HepG2 (cell line): ENCODE measurements around the gene GJB2. TPM values are rescaled to one million over a fixed set of nuclear protein-coding genes. Genes with fewer than 3 reads are reported as not detected.

Source experiments
- ATAC-seq: fragments of 200-7000 bp; cut with Tn5 transposase; 3 replicates; pipeline ENCODE4 v1.9.1; 2020; ENCODE audit warnings: mild to moderate bottlenecking, moderate library complexity
- BruUV-seq: library from RNA; stranded (reverse); fragments of 400-500 nt; replicated peaks from 2 replicates; lab custom pipeline; 2021; lab: Mats Ljungman, UMichigan
- CTCF ChIA-PET: fragments of 300-600 bp; formaldehyde crosslinking; extraction: SDS; loops from one replicate; lab custom pipeline; 2021; ENCODE audit warnings: low total read pairs, inconsistent platforms, low intra/inter-chr PET ratio; lab: Yijun Ruan, JAX
- POLR2A ChIA-PET: fragments of 350-600 bp; sonication (Branson Sonifier 250); formaldehyde crosslinking; loops from one replicate; lab custom pipeline; 2020; ENCODE audit warnings: antibody characterized with exemption, inconsistent platforms; lab: Yijun Ruan, JAX
- DNase-seq: peaks from one replicate; pipeline ENCODE4 v3.0.0-alpha.2; 2015; ENCODE audit warnings: low spot score
- FAIRE-seq: peaks from 3 replicates; lab custom pipeline; 2011; peaks lifted over from hg19 to GRCh38; lab: Jason Lieb, UNC
- H2AFZ ChIP-seq: one replicate; pipeline ENCODE4 v1.6.1; 2011; ENCODE audit warnings: low read length, inconsistent platforms
- H3K27ac ChIP-seq: fragments of 300-600 bp; 3 replicates; pipeline ENCODE4 v1.8.0; 2011; ENCODE audit warnings: mixed run types, mild to moderate bottlenecking, mixed read lengths, low read length, inconsistent platforms; ENCODE audit not compliant: insufficient read depth; ENCODE audit errors: extremely low read length
- H3K27me3 ChIP-seq, 2 experiments: fragments of 200-600 bp in 1 of 2; 2 replicates in 1 of 2; 3 replicates in 1 of 2; pipeline versions ENCODE4 v1.6.0 to v1.8.0; 2011; ENCODE audit warnings: low read length in 2 of 2, mild to moderate bottlenecking in 2 of 2, moderate library complexity in 2 of 2, inconsistent platforms in 1 of 2; ENCODE audit not compliant: insufficient read depth in 2 of 2, control insufficient read depth in 1 of 2
- H3K36me3 ChIP-seq, 2 experiments: fragments of 200-600 bp in 1 of 2; replicated peaks in 1 of 2; 2 replicates in 1 of 2; 3 replicates in 1 of 2; pipeline versions ENCODE4 v1.5.1 to v1.8.0; 2011; ENCODE audit warnings: low read length in 2 of 2, inconsistent platforms in 1 of 2; ENCODE audit not compliant: insufficient read depth in 2 of 2, control insufficient read depth in 1 of 2
- H3K4me1 ChIP-seq: 2 replicates; pipeline ENCODE4 v1.5.1; 2012; ENCODE audit warnings: low read length, inconsistent platforms; ENCODE audit not compliant: insufficient read depth
- H3K4me2 ChIP-seq: 2 replicates; pipeline ENCODE4 v1.6.0; 2011; ENCODE audit warnings: low read depth, low read length, inconsistent platforms
- H3K4me3 ChIP-seq, 3 experiments: fragments of 200-600 bp in 1 of 3; sonication (generic), shearing (Covaris generic) in 1 of 3; replicated peaks in 1 of 3; 2 replicates each; pipeline ENCODE4 v1.5.1; 2011 to 2016; ENCODE audit warnings: low read length in 3 of 3, inconsistent platforms in 2 of 3, low read depth in 2 of 3, mild to moderate bottlenecking in 2 of 3, control low read depth in 1 of 3, mixed read lengths in 1 of 3; ENCODE audit not compliant: insufficient read depth in 1 of 3
- H3K79me2 ChIP-seq: one replicate; pipeline ENCODE4 v1.6.1; 2011; ENCODE audit warnings: low read length, inconsistent platforms; ENCODE audit not compliant: insufficient read depth
- H3K9ac ChIP-seq: 2 replicates; pipeline ENCODE4 v1.6.0; 2011; ENCODE audit warnings: mild to moderate bottlenecking, low read depth, low read length, inconsistent platforms; ENCODE audit not compliant: insufficient read depth
- H3K9me3 ChIP-seq: 2 replicates; pipeline ENCODE4 v1.5.1; 2012; ENCODE audit warnings: mild to moderate bottlenecking, low read length
- H4K20me1 ChIP-seq: 2 replicates; pipeline ENCODE4 v1.6.0; 2011; ENCODE audit warnings: inconsistent platforms, mild to moderate bottlenecking, low read length, moderate library complexity; ENCODE audit not compliant: insufficient read depth
- CHD4 ChIP-seq: fragments of 200-600 bp; sonication (generic); IDR thresholded peaks from 2 replicates; pipeline ENCODE4 v1.7.0; 2017; ENCODE audit warnings: mild to moderate bottlenecking, low read length, borderline replicate concordance
- GATA4 ChIP-seq: sonication (generic); IDR thresholded peaks from 2 replicates; pipeline ENCODE4 v1.6.1; 2016; ENCODE audit warnings: antibody characterized with exemption, low read depth, borderline replicate concordance
- HNRNPL ChIP-seq: fragments of 200-400 bp; formaldehyde crosslinking; IDR thresholded peaks from 2 replicates; pipeline ENCODE4 v1.6.1; 2017; ENCODE audit warnings: mild to moderate bottlenecking, low read depth, low read length
- HOXD1 ChIP-seq: sonication (generic); formaldehyde crosslinking; IDR thresholded peaks from 2 replicates; pipeline ENCODE4 v1.5.0; 2020; ENCODE audit warnings: missing genetic modification reagents
- MAFF ChIP-seq: IDR thresholded peaks from 2 replicates; pipeline ENCODE4 v1.6.1; 2011; ENCODE audit warnings: low read depth, low read length, improper control_type of control experiment
- MAFK ChIP-seq, 2 experiments: IDR thresholded peaks in 1 of 2; conservative IDR thresholded peaks in 1 of 2; 2 replicates each; pipeline ENCODE4 v1.6.1; 2011; ENCODE audit warnings: improper control_type of control experiment in 2 of 2, low read length in 2 of 2
- NFKBIZ ChIP-seq: IDR thresholded peaks from 2 replicates; pipeline ENCODE4 v1.6.1; 2018; ENCODE audit warnings: missing genetic modification reagents, missing compliant biosample characterization
- RFXANK ChIP-seq: IDR thresholded peaks from 2 replicates; pipeline ENCODE4 v1.6.1; 2016
- SALL1 ChIP-seq: sonication (generic); formaldehyde crosslinking; IDR thresholded peaks from 2 replicates; pipeline ENCODE4 v1.8.0; 2022; ENCODE audit warnings: mild to moderate bottlenecking, missing genetic modification reagents
- SP5 ChIP-seq: IDR thresholded peaks from 2 replicates; pipeline ENCODE4 v1.6.1; 2016; ENCODE audit warnings: low read depth, borderline replicate concordance
- TFE3 ChIP-seq: IDR thresholded peaks from 2 replicates; pipeline ENCODE4 v1.6.1; 2016
- THAP8 ChIP-seq: sonication (generic); formaldehyde crosslinking; IDR thresholded peaks from 2 replicates; pipeline ENCODE4 v1.5.1; 2020; ENCODE audit warnings: missing genetic modification reagents, mild to moderate bottlenecking, borderline replicate concordance
- U2AF2 ChIP-seq: fragments of 200-400 bp; formaldehyde crosslinking; IDR thresholded peaks from 2 replicates; pipeline ENCODE4 v1.6.1; 2017; ENCODE audit warnings: low read depth, mild to moderate bottlenecking, low read length
- ZEB1 ChIP-seq: IDR thresholded peaks from 2 replicates; pipeline ENCODE4 v1.6.1; 2012; ENCODE audit warnings: mild to moderate bottlenecking, low read depth, inconsistent platforms; ENCODE audit not compliant: insufficient replicate concordance
- ZNF383 ChIP-seq: sonication (generic); formaldehyde crosslinking; IDR thresholded peaks from 2 replicates; pipeline ENCODE4 v1.4.0; 2020; ENCODE audit warnings: missing genetic modification reagents, mild to moderate bottlenecking, borderline replicate concordance
- WGBS: methylation state at CpG from one replicate; pipeline ENCODE4 v1.1.6; 2017; ENCODE audit warnings: low lambda C conversion rate; 5-methylcytosine and 5-hydroxymethylcytosine counted together
- in situ Hi-C: cut with HindIII; loops from 2 replicates; pipeline ENCODE4 v1.10.0; 2017; ENCODE audit warnings: low pct_unique_long_range_greater_than_20kb; ENCODE audit not compliant: extremely low pct_ligation_motif_present
- intact Hi-C: fragments of 100-400 bp; cut with micrococcal nuclease; formaldehyde crosslinking; loops from one replicate; pipeline ENCODE4 v1.10.0; 2022; ENCODE audit not compliant: unreplicated experiment
- polyA plus RNA-seq, 8 experiments: library from polyadenylated mRNA; depleted of rRNA in 3 of 8; stranded (reverse) in 7 of 8; unstranded in 1 of 8; fragments of >200 nt; fragmentation: Illumina TruSeq in 4 of 8; extraction: Trizol in 4 of 8; gene quantifications; 2 replicates each; pipeline versions ENCODE4 v1.2.1 to v1.2.3, GENCODE V29; 2011 to 2016; ENCODE audit warnings: low read depth in 4 of 8, missing spikeins in 1 of 8, mixed read lengths in 1 of 8; ENCODE audit not compliant: insufficient read depth in 1 of 8
- total RNA-seq, 5 experiments: library from RNA; depleted of rRNA; stranded (reverse); fragments of >200 nt; fragmentation: Illumina TruSeq; extraction: Trizol; gene quantifications; 2 replicates each; pipeline ENCODE4 v1.2.3, GENCODE V29; 2016; ENCODE audit warnings: low read depth in 1 of 5
- TF ChIP-seq, protein P1 (sequence below): sonication (generic); formaldehyde crosslinking; IDR thresholded peaks from 2 replicates; pipeline ENCODE4 v1.8.1; 2023; ENCODE audit warnings: missing genetic modification reagents, mild to moderate bottlenecking, borderline replicate concordance

Gene GJB2
- total and polyA plus RNA-seq, 2 of the 13 experiments (the other 11 are each of a cell fraction or from before 2014, with no cell fraction given), result 0.15 to 0.18 TPM

DNA sequence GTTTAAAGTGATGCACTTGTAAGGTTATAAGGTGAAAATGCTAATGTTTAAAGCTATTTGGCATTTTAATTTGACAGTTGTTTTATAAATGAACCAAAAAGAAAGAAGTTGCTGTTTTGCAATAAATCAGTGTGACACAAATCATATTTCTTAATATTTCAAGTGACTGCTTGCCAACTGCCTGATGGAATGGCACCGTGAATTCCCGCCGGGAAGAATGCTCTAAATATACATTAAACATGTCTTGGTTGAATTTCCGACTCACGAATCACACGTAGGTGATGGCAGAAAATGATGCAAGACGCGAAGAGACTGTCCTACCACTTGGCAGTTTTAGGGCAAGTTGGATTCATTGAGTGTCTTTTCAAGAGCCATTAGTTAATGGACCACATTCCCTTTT is 3.1 kb upstream of the GJB2 start:
- in situ Hi-C loops, result loop anchor here (10.0 kb wide), 1 partner anchor 99 kb away; no protein-coding TSS in a partner anchor
- no peak overlapping the region for H3K4me2 ChIP-seq
- intact Hi-C loops, result loop anchor here (5.0 kb wide), 3 partner anchors 112 to 726 kb away; no protein-coding TSS in a partner anchor
- CTCF ChIA-PET, result no interaction called here
- TF ChIP-seq HOXD1 (CRISPR knock-in tag) (no peak), HNRNPL (no peak), GATA4 (no peak), SP5 (CRISPR knock-in tag) (no peak), THAP8 (CRISPR knock-in tag) (no peak), NFKBIZ (CRISPR knock-in tag) (no peak)
- TF ChIP-seq, all 625 proteins: peak for 0
- no peak overlapping the region for H2AFZ ChIP-seq
- no peaks in the 10 kb centered on the region for H3K9me3 ChIP-seq
- BruUV-seq, result no TSS peak
- POLR2A ChIA-PET, result no interaction called here
- H3K27ac ChIP-seq, result no peak overlapping the region
- no peaks in the 10 kb centered on the region for H3K79me2 ChIP-seq
- H3K9ac ChIP-seq, result no peak overlapping the region
- H3K36me3 ChIP-seq, result no peaks in the 10 kb centered on the region
- FAIRE-seq (no peak), ATAC-seq (no peak), DNase-seq (no peak)
- WGBS, result 54% methylated on average over 8 of the region's 8 CpGs
- peaks cover 37% of the 10 kb centered on the region for H3K4me1 ChIP-seq
- H4K20me1 ChIP-seq, result no peaks in the 10 kb centered on the region; the same call in 1 of the 2 replicates
- no peak overlapping the region for H3K4me3 ChIP-seq
- H3K27me3 ChIP-seq, result peaks cover 3 to 39% of the 10 kb centered on the region in 2 experiments

GRCh38 chr13:20193907-20194631 is 1.3 kb upstream of the GJB2 start:
- POLR2A ChIA-PET, result no interaction called here
- Histone ChIP-seq H3K9ac (no peak overlapping the region), H3K9me3 (no peaks in the 10 kb centered on the region), H3K4me2 (no peak overlapping the region), H3K79me2 (no peaks in the 10 kb centered on the region), H3K27ac (no peak overlapping the region), H3K4me3 (no peak overlapping the region), H2AFZ (no peak overlapping the region), H3K4me1 (peaks cover 47% of the 10 kb centered on the region), H3K27me3 (peaks cover 3 to 53% of the 10 kb centered on the region in 2 experiments), H4K20me1 (no peaks in the 10 kb centered on the region; the same call in 1 of the 2 replicates), H3K36me3 (no peaks in the 10 kb centered on the region)
- DNase-seq, result no peak
- 78% methylated on average over 27 of the region's 27 CpGs for WGBS
- TF ChIP-seq U2AF2 (no peak), ZNF383 (CRISPR knock-in tag) (no peak), SALL1 (CRISPR knock-in tag) (no peak), CHD4 (no peak), ZEB1 (no peak), TFE3 (no peak), RFXANK (CRISPR knock-in tag) (no peak), MAFF (peak; percentile 84), MAFK (conservative IDR thresholded peaks at IDR 0.05 in 1 of 2, IDR thresholded peaks at IDR 0.05 in 1 of 2; ENCODE audit: low read length in 2 of 2) (peak; percentile 85 to 93)
- TF ChIP-seq, protein P1, sequence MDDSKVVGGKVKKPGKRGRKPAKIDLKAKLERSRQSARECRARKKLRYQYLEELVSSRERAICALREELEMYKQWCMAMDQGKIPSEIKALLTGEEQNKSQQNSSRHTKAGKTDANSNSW (CRISPR knock-in tag), result no peak
- FAIRE-seq, result no peak
- intact Hi-C loops (no loop called here), in situ Hi-C loops (loop anchor here (10.0 kb wide), 1 partner anchor 101 kb away; no protein-coding TSS in a partner anchor)
- ATAC-seq, result no peak
- CTCF ChIA-PET, result no interaction called here
- BruUV-seq, result no TSS peak
